ENCODE data around the gene CPPED1. TPM values are rescaled to one million over a fixed set of nuclear protein-coding genes. Genes with fewer than 3 reads are reported as not detected.

The CPPED1 gene
- total and polyA plus RNA-seq, 2 donors from 2014 or later, result 29.7 to 41.1 TPM

GRCh38 chr16:12737563-12737962, 66.1 kb downstream of the CPPED1 start:
- Histone ChIP-seq H3K4me1 (ENCODE audit: control insufficient read depth in 2 of 3, insufficient read depth in 2 of 3, low read depth in 1 of 3, low read length in 3 of 3) (no peaks in the 10 kb centered on the region), H3K9me3 (ENCODE audit: control insufficient read depth in 2 of 3, insufficient read depth in 1 of 3, low read length in 3 of 3) (peaks cover 0 to 5% (median 0%) of the 10 kb centered on the region in 3 donors), H3K27ac (ENCODE audit: low read depth in 2 of 2, low read length in 2 of 2) (no peak overlapping the region), H3K36me3 (ENCODE audit: control insufficient read depth in 2 of 3, insufficient read depth in 3 of 3, low read length in 3 of 3) (no peaks in the 10 kb centered on the region), H3K27me3 (ENCODE audit: control insufficient read depth, insufficient read depth, low read length) (no peaks in the 10 kb centered on the region), H3K9ac (ENCODE audit: low read length in 3 of 3) (no peak overlapping the region), H3K4me3 (ENCODE audit: low read length in 3 of 3) (no peak overlapping the region)
- FAIRE-seq (no peak), DNase-seq (no peak)
- intact Hi-C loops (cut with DNase I), result no loop called here
- no peak for TF ChIP-seq CTCF (IDR thresholded peaks at IDR 0.05; ENCODE audit: borderline replicate concordance, extremely low read depth, insufficient read depth)

- Histone ChIP-seq H3K4me1 (ENCODE audit: control insufficient read depth in 2 of 3, insufficient read depth in 2 of 3, low read depth in 1 of 3, low read length in 3 of 3) (no peaks in the 10 kb centered on the region), H3K4me3 (ENCODE audit: low read length in 3 of 3) (no peak overlapping the region), H3K27me3 (ENCODE audit: control insufficient read depth, insufficient read depth, low read length) (no peaks in the 10 kb centered on the region), H3K9me3 (ENCODE audit: control insufficient read depth in 2 of 3, insufficient read depth in 1 of 3, low read length in 3 of 3) (peaks cover 0 to 5% (median 0%) of the 10 kb centered on the region in 3 donors), H3K36me3 (ENCODE audit: control insufficient read depth in 2 of 3, insufficient read depth in 3 of 3, low read length in 3 of 3) (no peaks in the 10 kb centered on the region), H3K9ac (ENCODE audit: low read length in 3 of 3) (no peak overlapping the region), H3K27ac (ENCODE audit: low read depth in 2 of 2, low read length in 2 of 2) (no peak overlapping the region)
- DNase-seq, result no peak
- intact Hi-C loops (cut with DNase I), result no loop called here
- FAIRE-seq, result no peak
- TF ChIP-seq CTCF (IDR thresholded peaks at IDR 0.05; ENCODE audit: borderline replicate concordance, extremely low read depth, insufficient read depth), result no peak
Measured at GRCh38 chr16:12735805-12736204, 67.9 kb downstream of the CPPED1 start.

GRCh38 chr16:12732600-12732999, 71.1 kb downstream of the CPPED1 start:
- DNase-seq (no peak), FAIRE-seq (no peak)
- no peak for TF ChIP-seq CTCF (IDR thresholded peaks at IDR 0.05; ENCODE audit: borderline replicate concordance, extremely low read depth, insufficient read depth)
- no peak overlapping the region for H3K27ac ChIP-seq (ENCODE audit: low read depth in 2 of 2, low read length in 2 of 2)
- no peaks in the 10 kb centered on the region for H3K27me3 ChIP-seq (ENCODE audit: control insufficient read depth, insufficient read depth, low read length)
- H3K9ac ChIP-seq (ENCODE audit: low read length in 3 of 3), result no peak overlapping the region
- H3K36me3 ChIP-seq (ENCODE audit: control insufficient read depth in 2 of 3, insufficient read depth in 3 of 3, low read length in 3 of 3), result no peaks in the 10 kb centered on the region
- no peaks in the 10 kb centered on the region for H3K4me1 ChIP-seq (ENCODE audit: control insufficient read depth in 2 of 3, insufficient read depth in 2 of 3, low read depth in 1 of 3, low read length in 3 of 3)
- intact Hi-C loops (cut with DNase I), result no loop called here
- peaks cover 0 to 5% (median 0%) of the 10 kb centered on the region in 3 donors for H3K9me3 ChIP-seq (ENCODE audit: control insufficient read depth in 2 of 3, insufficient read depth in 1 of 3, low read length in 3 of 3)
- H3K4me3 ChIP-seq (ENCODE audit: low read length in 3 of 3), result no peak overlapping the region

- FAIRE-seq, result no peak
- Histone ChIP-seq H3K9ac (ENCODE audit: low read length in 3 of 3) (no peak overlapping the region), H3K9me3 (ENCODE audit: control insufficient read depth in 2 of 3, insufficient read depth in 1 of 3, low read length in 3 of 3) (peaks cover 0 to 5% (median 0%) of the 10 kb centered on the region in 3 donors), H3K27ac (ENCODE audit: low read depth in 2 of 2, low read length in 2 of 2) (no peak overlapping the region), H3K4me1 (ENCODE audit: control insufficient read depth in 2 of 3, insufficient read depth in 2 of 3, low read depth in 1 of 3, low read length in 3 of 3) (no peaks in the 10 kb centered on the region), H3K27me3 (ENCODE audit: control insufficient read depth, insufficient read depth, low read length) (no peaks in the 10 kb centered on the region), H3K36me3 (ENCODE audit: control insufficient read depth in 2 of 3, insufficient read depth in 3 of 3, low read length in 3 of 3) (no peaks in the 10 kb centered on the region), H3K4me3 (ENCODE audit: low read length in 3 of 3) (no peak overlapping the region)
- DNase-seq, result no peak
- TF ChIP-seq CTCF (IDR thresholded peaks at IDR 0.05; ENCODE audit: borderline replicate concordance, extremely low read depth, insufficient read depth), result no peak
- intact Hi-C loops (cut with DNase I), result no loop called here
Measured at GRCh38 chr16:12729448-12729847, 74.2 kb downstream of the CPPED1 start.

All from kidney (tissue), 14 donors.